SK-N-SH (cell line): ENCODE results near the gene PLB1. TPM values are rescaled to one million over a fixed set of nuclear protein-coding genes. Genes with fewer than 3 reads are reported as not detected.

Experiments
- CTCF ChIA-PET: fragments of 300-600, 350-600 bp; formaldehyde crosslinking; extraction: SDS; loops from one replicate; lab custom pipeline; 2021; lab: Yijun Ruan, JAX
- POLR2A ChIA-PET: fragments of 350-600 bp; sonication (Branson Sonifier 250); formaldehyde crosslinking; extraction: SDS; loops from one replicate; lab custom pipeline; 2020; ENCODE audit warnings: antibody characterized with exemption, inconsistent platforms; lab: Yijun Ruan, JAX
- DNase-seq: peaks from one replicate; pipeline ENCODE4 v3.0.0; 2012
- H2AFZ ChIP-seq: fragments of 200-600 bp; sonication (generic); 2 replicates; pipeline ENCODE4 v1.8.1; 2016; ENCODE audit warnings: antibody characterized with exemption, mild to moderate bottlenecking, low read depth
- H3F3A ChIP-seq: fragments of 200-600 bp; sonication (generic); replicated peaks from 2 replicates; pipeline ENCODE3; 2016; ENCODE audit warnings: antibody characterized with exemption, mild to moderate bottlenecking; ENCODE audit not compliant: insufficient read depth
- H3K27ac ChIP-seq, 2 experiments: fragments of 200-500 bp in 1 of 2; fragments of 200-600 bp in 1 of 2; sonication (Bioruptor generic) in 1 of 2; sonication (generic), shearing (Covaris generic) in 1 of 2; 2 replicates each; pipeline versions ENCODE4 v1.5.1 to v1.6.1; 2014 to 2016; ENCODE audit warnings: low read depth in 2 of 2, inconsistent platforms in 1 of 2, low read length in 1 of 2, mild to moderate bottlenecking in 1 of 2, mixed read lengths in 1 of 2
- H3K27me3 ChIP-seq: fragments of 200-600 bp; sonication (generic), shearing (Covaris generic); 2 replicates; pipeline ENCODE4 v1.6.1; 2016; ENCODE audit warnings: mixed run types; ENCODE audit not compliant: insufficient read depth
- H3K36me3 ChIP-seq, 2 experiments: fragments of 200-500 bp in 1 of 2; fragments of 200-600 bp in 1 of 2; sonication (Bioruptor generic) in 1 of 2; sonication (generic) in 1 of 2; replicated peaks in 1 of 2; 2 replicates each; pipeline versions ENCODE3 to v1.5.1; 2014 to 2016; ENCODE audit warnings: low read length in 1 of 2, mild to moderate bottlenecking in 1 of 2; ENCODE audit not compliant: insufficient read depth in 2 of 2, control insufficient read depth in 1 of 2
- H3K4me1 ChIP-seq, 2 experiments: fragments of 200-500 bp in 1 of 2; fragments of 200-600 bp in 1 of 2; sonication (Bioruptor generic) in 1 of 2; sonication (generic), shearing (Covaris generic) in 1 of 2; 2 replicates each; pipeline versions ENCODE4 v1.5.1 to v1.6.1; 2014 to 2016; ENCODE audit warnings: low read depth in 1 of 2, low read length in 1 of 2, mixed run types in 1 of 2; ENCODE audit not compliant: insufficient read depth in 2 of 2, control insufficient read depth in 1 of 2
- H3K4me2 ChIP-seq: fragments of 200-600 bp; sonication (generic), shearing (Covaris generic); 2 replicates; pipeline ENCODE4 v1.6.1; 2017; ENCODE audit warnings: mixed run types
- H3K4me3 ChIP-seq, 2 experiments: fragments of 200-500 bp in 1 of 2; fragments of 200-600 bp in 1 of 2; sonication (Bioruptor generic) in 1 of 2; sonication (generic), shearing (Covaris generic) in 1 of 2; 2 replicates each; pipeline versions ENCODE4 v1.5.1 to v1.8.1; 2014 to 2016; ENCODE audit warnings: low read depth in 2 of 2, inconsistent platforms in 1 of 2, low read length in 1 of 2, mild to moderate bottlenecking in 1 of 2, mixed read lengths in 1 of 2, moderate library complexity in 1 of 2
- H3K79me2 ChIP-seq: fragments of 200-600 bp; sonication (generic); 2 replicates; pipeline ENCODE4 v1.8.1; 2017; ENCODE audit warnings: mild to moderate bottlenecking; ENCODE audit not compliant: insufficient read depth
- H3K9ac ChIP-seq: fragments of 200-600 bp; sonication (generic); 2 replicates; pipeline ENCODE4 v1.6.1; 2017; ENCODE audit warnings: mixed run types
- H3K9me2 ChIP-seq: fragments of 200-600 bp; sonication (generic); 2 replicates; pipeline ENCODE4 v1.6.1; 2017; ENCODE audit warnings: mixed run types
- H3K9me3 ChIP-seq: fragments of 200-600 bp; sonication (generic); 2 replicates; pipeline ENCODE4 v1.6.1; 2017; ENCODE audit warnings: mixed run types, mild to moderate bottlenecking, moderate library complexity
- H4K20me1 ChIP-seq: fragments of 200-600 bp; sonication (generic); 2 replicates; pipeline ENCODE4 v1.6.1; 2017; ENCODE audit warnings: mild to moderate bottlenecking, mixed run types; ENCODE audit not compliant: insufficient read depth
- CHD2 ChIP-seq: fragments of 150-350 bp; IDR thresholded peaks from 2 replicates; pipeline ENCODE4 v1.6.1; 2018; ENCODE audit warnings: low read length; ENCODE audit not compliant: partially characterized antibody
- ELF1 ChIP-seq: IDR thresholded peaks from 2 replicates; pipeline ENCODE4 v1.4.0; 2012
- EP300 ChIP-seq, 2 experiments: IDR thresholded peaks; 2 replicates each; pipeline versions ENCODE4 v1.4.0 to v1.6.1; 2012; ENCODE audit warnings: borderline replicate concordance in 1 of 2, low read depth in 1 of 2, low read length in 1 of 2
- FOSL2 ChIP-seq: IDR thresholded peaks from 2 replicates; pipeline ENCODE4 v1.4.0; 2012; ENCODE audit warnings: low read depth, mild to moderate bottlenecking, moderate library complexity, borderline replicate concordance
- FOXM1 ChIP-seq: IDR thresholded peaks from 2 replicates; pipeline ENCODE4 v1.4.0; 2012; ENCODE audit warnings: low read depth, mild to moderate bottlenecking
- GABPA ChIP-seq: IDR thresholded peaks from 2 replicates; pipeline ENCODE4 v1.4.0; 2012; ENCODE audit warnings: low read depth, mild to moderate bottlenecking
- GATA2 ChIP-seq: sonication (generic); formaldehyde crosslinking; IDR thresholded peaks from 2 replicates; pipeline ENCODE4 v1.5.0; 2020; ENCODE audit warnings: mild to moderate bottlenecking, missing genetic modification reagents
- IRF3 ChIP-seq: fragments of 150-350 bp; IDR thresholded peaks from 2 replicates; pipeline ENCODE4 v1.6.1; 2016; ENCODE audit warnings: mild to moderate bottlenecking, low read depth, low read length
- JUND ChIP-seq: IDR thresholded peaks from 2 replicates; pipeline ENCODE4 v1.4.0; 2012
- MEF2A ChIP-seq: IDR thresholded peaks from 2 replicates; pipeline ENCODE4 v1.4.0; 2012; ENCODE audit warnings: low read depth, borderline replicate concordance
- MXI1 ChIP-seq: IDR thresholded peaks from 2 replicates; pipeline ENCODE4 v1.6.1; 2012; ENCODE audit warnings: mild to moderate bottlenecking, low read depth, low read length, improper control_type of control experiment
- NFIC ChIP-seq: IDR thresholded peaks from 2 replicates; pipeline ENCODE4 v1.4.0; 2012; ENCODE audit warnings: borderline replicate concordance
- PBX3 ChIP-seq: IDR thresholded peaks from 2 replicates; pipeline ENCODE4; 2012
- POLR2AphosphoS5 ChIP-seq: IDR thresholded peaks from 2 replicates; pipeline ENCODE4 v1.6.1; 2012; ENCODE audit warnings: low read depth, low read length
- RAD21 ChIP-seq: IDR thresholded peaks from 2 replicates; pipeline ENCODE4 v1.6.1; 2012; ENCODE audit warnings: mild to moderate bottlenecking, low read length
- RCOR1 ChIP-seq: fragments of 150-350 bp; IDR thresholded peaks from 2 replicates; pipeline ENCODE4 v1.6.1; 2017; ENCODE audit warnings: antibody characterized with exemption, low read length
- RFX5 ChIP-seq: IDR thresholded peaks from 2 replicates; pipeline ENCODE4 v1.6.1; 2012; ENCODE audit warnings: mild to moderate bottlenecking, improper control_type of control experiment, low read length
- SIN3A ChIP-seq: IDR thresholded peaks from 2 replicates; pipeline ENCODE4 v1.6.1; 2012; ENCODE audit warnings: low read depth, mild to moderate bottlenecking, low read length, moderate library complexity, borderline replicate concordance
- TAF1 ChIP-seq: IDR thresholded peaks from 2 replicates; pipeline ENCODE4 v1.6.1; 2012; ENCODE audit warnings: low read depth, mild to moderate bottlenecking, low read length, moderate library complexity, borderline replicate concordance
- TCF12 ChIP-seq: IDR thresholded peaks from 2 replicates; pipeline ENCODE4 v1.4.0; 2012
- TEAD4 ChIP-seq: IDR thresholded peaks from 2 replicates; pipeline ENCODE4 v1.4.0; 2012; ENCODE audit warnings: mild to moderate bottlenecking, borderline replicate concordance; ENCODE audit not compliant: insufficient read depth
- USF1 ChIP-seq: IDR thresholded peaks from 2 replicates; pipeline ENCODE4 v1.4.0; 2012; ENCODE audit warnings: low read depth, borderline replicate concordance
- USF2 ChIP-seq: fragments of 150-350 bp; IDR thresholded peaks from 2 replicates; pipeline ENCODE4 v1.6.1; 2017; ENCODE audit warnings: antibody characterized with exemption, low read length, low read depth, borderline replicate concordance
- WGBS: methylation state at CpG from one replicate; pipeline ENCODE4 v1.1.6; 2017; ENCODE audit warnings: low lambda C conversion rate; 5-methylcytosine and 5-hydroxymethylcytosine counted together
- polyA plus RNA-seq, 3 experiments: library from polyadenylated mRNA; depleted of rRNA; stranded (reverse); fragments of >200 nt; gene quantifications; 2 replicates each; pipeline ENCODE4 v1.2.3, GENCODE V29; 2012

PLB1 gene
- polyA plus RNA-seq, 1 of the 3 experiments (the other 2 are of a cell fraction), result 0.10 TPM

GRCh38 chr2:28547223-28547860, 51.5 kb downstream of the PLB1 start:
- Histone ChIP-seq H3K4me1 (peaks cover 0 to 13% of the 10 kb centered on the region in 2 experiments; a peak in 1 of 4 replicates), H3K27ac (no peak overlapping the region), H2AFZ (no peak overlapping the region), H3K4me2 (no peak overlapping the region)
- CTCF ChIA-PET, result interaction anchor here (0.9 to 2.6 kb wide), 7 partner anchors 9 to 55 kb away, joined by 3 to 19 read pairs (median 3); no protein-coding TSS in a partner anchor
- 78% methylated on average over 7 of the region's 7 CpGs for WGBS
- no peak for DNase-seq
- TF ChIP-seq FOSL2, result no peak
- TF ChIP-seq GATA2 (CRISPR knock-in tag), result no peak
- TF ChIP-seq RAD21, result no peak
- no peak for TF ChIP-seq TEAD4
- no peak for TF ChIP-seq ELF1
- TF ChIP-seq POLR2AphosphoS5, result no peak
- no peak for TF ChIP-seq MEF2A
- TF ChIP-seq NFIC, result no peak
- no peak for TF ChIP-seq SIN3A
- no peak for TF ChIP-seq CHD2
- TF ChIP-seq RCOR1, result no peak
- no peak for TF ChIP-seq MXI1
- no peak for TF ChIP-seq TAF1
- no peak for TF ChIP-seq GABPA
- TF ChIP-seq, all 33 proteins: peak for 0
- Histone ChIP-seq H3F3A (no peaks in the 10 kb centered on the region), H4K20me1 (no peaks in the 10 kb centered on the region), H3K9ac (no peak overlapping the region), H3K4me3 (no peak overlapping the region), H3K36me3 (no peaks in the 10 kb centered on the region), H3K27me3 (peaks cover under 1% of the 10 kb centered on the region; the same call in 1 of the 2 replicates), H3K9me2 (no peaks in the 10 kb centered on the region), H3K79me2 (no peaks in the 10 kb centered on the region), H3K9me3 (no peaks in the 10 kb centered on the region)
- POLR2A ChIA-PET, result interaction anchor here (1.0 kb wide), 1 partner anchor 19 kb away, joined by 4 read pairs; no protein-coding TSS in a partner anchor

- DNase-seq, result no peak
- Histone ChIP-seq H4K20me1 (no peaks in the 10 kb centered on the region), H3K9me2 (no peaks in the 10 kb centered on the region), H3K27ac (no peak overlapping the region), H3K9ac (no peak overlapping the region), H3K36me3 (no peaks in the 10 kb centered on the region), H3K4me2 (no peak overlapping the region), H3K79me2 (no peaks in the 10 kb centered on the region), H3K9me3 (no peaks in the 10 kb centered on the region), H3K4me1 (peaks cover 0 to 13% of the 10 kb centered on the region in 2 experiments; a peak in 1 of 4 replicates), H3F3A (no peaks in the 10 kb centered on the region), H3K27me3 (no peaks in the 10 kb centered on the region), H2AFZ (no peak overlapping the region), H3K4me3 (no peak overlapping the region)
- WGBS, result 73% methylated on average over 10 of the region's 10 CpGs
- ChIA-PET POLR2A (no interaction called here), CTCF (interaction anchor here (0.9 to 2.6 kb wide), 7 partner anchors 9 to 55 kb away, joined by 3 to 19 read pairs (median 3); no protein-coding TSS in a partner anchor)
- TF ChIP-seq TEAD4, result no peak
- TF ChIP-seq CHD2, result no peak
- no peak for TF ChIP-seq USF2
- no peak for TF ChIP-seq GATA2 (CRISPR knock-in tag)
- no peak for TF ChIP-seq RFX5
- no peak for TF ChIP-seq EP300 (IDR thresholded peaks at IDR 0.05; ENCODE audit: borderline replicate concordance in 1 of 2, low read depth in 1 of 2, low read length in 1 of 2)
- TF ChIP-seq RCOR1, result no peak
- TF ChIP-seq FOXM1, result no peak
- TF ChIP-seq USF1, result no peak
- no peak for TF ChIP-seq TCF12
- no peak for TF ChIP-seq MEF2A
- no peak for TF ChIP-seq PBX3
- TF ChIP-seq IRF3, result no peak
- TF ChIP-seq JUND, result no peak
These were observed 52.2 kb downstream of the PLB1 start for GRCh38 chr2:28547906-28548600.
